ENCODE results near the gene JAKMIP2. TPM values are rescaled to one million over a fixed set of nuclear protein-coding genes. Genes with fewer than 3 reads are reported as not detected.
"Not testable (repeated sequence)": the region's sequence is repeated elsewhere in the genome, so short reads cannot be mapped to it uniquely, and the experiment has no call there.

JAKMIP2 gene
- total and polyA plus RNA-seq, 2 donors: 0.49 to 4.5 TPM

DNA sequence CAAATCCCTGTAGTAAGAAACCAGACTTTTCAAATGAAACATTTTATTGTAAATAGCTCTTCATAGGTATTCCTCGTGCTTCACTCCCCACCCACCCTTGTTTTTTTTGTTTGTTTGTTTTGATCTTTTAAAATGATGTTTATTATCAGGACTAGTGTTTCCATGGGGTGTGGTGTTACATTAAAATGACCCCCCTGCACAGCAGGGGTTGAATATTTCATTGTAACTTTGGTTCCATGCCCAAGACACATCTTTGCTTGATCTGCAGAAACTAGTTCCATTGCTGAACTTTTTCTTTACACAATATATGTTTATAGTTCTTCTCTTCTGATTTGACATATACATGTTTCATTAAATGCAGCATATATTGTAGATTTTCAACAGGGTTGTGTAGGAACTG, 191.4 kb downstream of the JAKMIP2 start:
- DNase-seq (ENCODE audit: extremely low spot score): no peak
- Histone ChIP-seq H3K4me1 (ENCODE audit: insufficient read depth) (no peaks in the 10 kb centered on the region), H3K27ac (ENCODE audit: low read depth) (no peak overlapping the region), H3K36me3 (ENCODE audit: insufficient read depth) (no peaks in the 10 kb centered on the region), H3K4me3 (ENCODE audit: low read depth, low read length) (no peak overlapping the region)
- 51% methylated on average over 1 of the region's 1 CpG for WGBS

DNA sequence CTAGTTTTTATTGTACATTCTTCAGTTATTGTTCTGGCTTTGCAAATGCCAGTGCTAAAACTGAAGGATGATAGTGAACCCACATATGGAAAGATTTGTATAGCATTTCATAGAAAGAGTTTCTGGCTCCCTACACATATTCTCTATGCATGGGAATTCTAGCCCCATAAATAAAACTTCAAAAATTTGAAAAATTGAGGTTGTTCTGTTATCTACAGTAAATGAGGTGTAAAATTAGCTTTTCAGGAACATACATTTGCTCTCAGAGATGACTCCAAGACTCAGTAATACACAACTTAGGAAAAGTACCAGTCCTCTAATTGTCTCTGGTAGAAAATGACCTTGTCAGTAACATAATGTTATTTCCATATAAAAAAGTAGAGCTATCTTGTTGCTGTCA, 192.4 kb downstream of the JAKMIP2 start:
- no peaks in the 10 kb centered on the region for H3K4me1 ChIP-seq (ENCODE audit: insufficient read depth)
- no peak overlapping the region for H3K27ac ChIP-seq (ENCODE audit: low read depth)
- H3K4me3 ChIP-seq (ENCODE audit: low read depth, low read length): no peak overlapping the region
- H3K36me3 ChIP-seq (ENCODE audit: insufficient read depth): no peaks in the 10 kb centered on the region
- no peak for DNase-seq (ENCODE audit: extremely low spot score)

DNA sequence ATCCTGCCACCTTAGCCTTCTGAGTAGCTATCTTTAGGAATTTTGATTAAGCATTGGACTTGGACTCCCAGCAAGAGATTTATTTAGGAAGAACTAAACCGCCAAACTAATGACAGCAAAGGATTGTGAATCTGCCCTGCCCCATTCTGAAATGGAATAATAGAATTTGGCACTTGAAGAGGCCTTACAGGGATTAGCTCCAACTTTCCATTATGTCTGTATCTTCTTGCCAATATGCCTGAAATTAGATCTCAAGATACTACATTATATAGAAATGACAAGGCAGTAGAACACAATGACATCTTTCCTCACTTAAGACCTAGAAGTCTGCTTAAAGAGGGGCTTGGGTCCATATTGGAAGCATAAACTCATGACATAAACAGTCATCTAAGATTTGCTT, 195.7 kb downstream of the JAKMIP2 start:
- no peak for DNase-seq (ENCODE audit: extremely low spot score)
- Histone ChIP-seq H3K27ac (ENCODE audit: low read depth) (no peak overlapping the region), H3K36me3 (ENCODE audit: insufficient read depth) (no peaks in the 10 kb centered on the region), H3K4me1 (ENCODE audit: insufficient read depth) (no peaks in the 10 kb centered on the region), H3K4me3 (ENCODE audit: low read depth, low read length) (no peak overlapping the region)
- WGBS: 80% methylated on average over 1 of the region's 1 CpG

DNA sequence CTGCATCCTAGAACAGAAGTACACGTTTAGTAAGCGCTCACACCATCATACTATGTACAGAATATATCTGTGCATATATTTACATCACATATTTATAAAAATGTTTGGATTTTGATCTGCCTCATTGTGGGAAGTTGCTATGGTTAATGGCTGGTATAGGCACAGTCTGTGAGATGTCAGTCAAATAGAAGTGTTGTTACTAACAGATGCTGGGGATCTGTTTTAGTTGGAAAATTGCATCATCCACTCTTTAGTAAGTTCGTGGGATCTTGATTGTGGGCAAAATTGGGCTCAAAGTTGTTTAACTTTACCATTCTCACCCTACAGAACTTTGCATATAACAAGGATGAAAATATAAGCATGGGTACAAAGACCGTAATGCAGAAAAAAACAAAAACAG, 196.3 kb downstream of the JAKMIP2 start:
- H3K4me1 ChIP-seq (ENCODE audit: insufficient read depth): no peaks in the 10 kb centered on the region
- no peak overlapping the region for H3K4me3 ChIP-seq (ENCODE audit: low read depth, low read length)
- WGBS: 85% methylated on average over 4 of the region's 4 CpGs
- no peak for DNase-seq (ENCODE audit: extremely low spot score)
- no peak overlapping the region for H3K27ac ChIP-seq (ENCODE audit: low read depth)
- H3K36me3 ChIP-seq (ENCODE audit: insufficient read depth): no peaks in the 10 kb centered on the region

DNA sequence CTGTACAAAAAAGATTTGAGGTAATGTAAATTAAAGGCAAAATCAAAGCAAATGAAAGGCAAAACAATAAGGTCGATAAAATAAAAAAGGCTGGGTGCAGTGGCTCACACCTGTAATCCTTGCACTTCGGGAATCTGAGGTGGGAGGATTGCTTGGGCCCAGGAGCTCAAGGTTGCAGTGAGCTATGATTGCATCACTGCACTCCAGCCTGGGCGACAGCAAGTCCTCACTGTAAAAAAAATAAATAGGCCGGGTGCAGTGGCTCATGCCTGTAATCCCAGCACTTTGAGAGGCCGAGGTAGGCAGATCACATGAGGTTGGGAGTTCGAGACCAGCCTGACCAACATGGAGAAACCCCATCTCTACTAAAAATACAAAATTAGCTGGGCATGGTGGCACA, 200.3 kb downstream of the JAKMIP2 start:
- not testable (repeated sequence) for DNase-seq (ENCODE audit: extremely low spot score); H3K4me3 ChIP-seq (ENCODE audit: low read depth, low read length); H3K27ac ChIP-seq (ENCODE audit: low read depth); H3K4me1 ChIP-seq (ENCODE audit: insufficient read depth); H3K36me3 ChIP-seq (ENCODE audit: insufficient read depth)
- 78% methylated on average over 6 of the region's 6 CpGs for WGBS

DNA sequence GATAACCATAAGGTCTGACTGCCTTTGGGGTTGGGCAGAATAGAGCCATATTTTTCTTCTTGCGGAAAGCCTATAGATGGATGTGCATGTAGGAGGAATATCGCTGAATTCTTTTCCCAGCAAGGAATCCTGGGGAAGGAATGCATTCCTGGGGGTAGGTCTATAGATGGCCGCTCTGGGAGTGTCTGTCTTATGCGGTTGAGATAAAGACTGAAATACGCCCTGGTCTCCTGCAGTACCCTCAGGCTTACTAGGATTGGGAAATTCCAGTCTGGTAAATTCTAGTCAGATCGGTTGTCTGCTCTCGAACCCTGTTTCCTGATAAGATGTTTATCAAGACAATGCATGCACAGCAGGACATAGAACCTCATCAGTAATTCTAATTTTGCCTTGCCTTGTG, 202.1 kb downstream of the JAKMIP2 start:
- H3K27ac ChIP-seq (ENCODE audit: low read depth); H3K36me3 ChIP-seq (ENCODE audit: insufficient read depth); H3K4me3 ChIP-seq (ENCODE audit: low read depth, low read length); H3K4me1 ChIP-seq (ENCODE audit: insufficient read depth); DNase-seq (ENCODE audit: extremely low spot score): not testable (repeated sequence)
- 96% methylated on average over 7 of the region's 7 CpGs for WGBS

DNA sequence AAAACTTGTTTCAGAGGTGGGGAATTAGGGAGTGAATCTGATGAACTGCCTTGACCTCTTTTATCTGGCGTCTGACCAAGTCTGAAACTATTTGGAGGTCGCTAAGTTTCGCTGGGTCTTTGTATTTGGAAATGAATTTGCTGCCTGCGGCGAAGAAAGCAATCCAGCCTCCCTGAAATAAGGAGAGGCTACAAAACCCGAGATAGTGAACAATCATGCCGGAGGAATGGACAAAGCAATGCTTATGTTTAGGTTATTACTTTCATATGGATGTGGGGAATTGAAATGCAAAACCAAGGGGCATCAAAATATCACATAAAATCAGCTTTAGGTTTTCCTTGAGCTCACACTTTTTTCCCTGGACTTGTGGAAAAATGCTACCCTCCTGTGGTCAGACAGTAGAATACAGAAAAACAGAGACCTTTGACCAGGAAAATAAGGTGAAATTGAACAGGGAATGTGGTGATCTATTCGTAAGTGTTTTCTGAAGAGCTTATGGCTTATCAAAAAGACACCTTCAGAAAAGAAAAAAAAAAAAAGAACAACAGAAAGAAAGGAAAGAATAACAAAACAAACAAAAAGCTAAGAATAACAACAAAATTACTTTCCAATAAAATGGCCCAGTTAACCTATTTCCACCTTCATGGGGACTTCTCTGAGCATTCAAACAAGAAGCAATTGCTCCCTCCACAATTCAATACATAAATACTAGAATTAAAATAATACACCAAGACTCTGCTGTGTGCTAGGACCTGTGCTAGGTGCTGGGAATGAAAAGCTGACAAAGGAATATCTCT, 204.1 kb downstream of the JAKMIP2 start:
- Histone ChIP-seq H3K4me3 (ENCODE audit: low read depth, low read length) (no peak overlapping the region), H3K4me1 (ENCODE audit: insufficient read depth) (no peaks in the 10 kb centered on the region), H3K27ac (ENCODE audit: low read depth) (no peak overlapping the region), H3K36me3 (ENCODE audit: insufficient read depth) (no peaks in the 10 kb centered on the region)
- DNase-seq (ENCODE audit: extremely low spot score): no peak
- WGBS: 26% methylated on average over 8 of the region's 8 CpGs

DNA sequence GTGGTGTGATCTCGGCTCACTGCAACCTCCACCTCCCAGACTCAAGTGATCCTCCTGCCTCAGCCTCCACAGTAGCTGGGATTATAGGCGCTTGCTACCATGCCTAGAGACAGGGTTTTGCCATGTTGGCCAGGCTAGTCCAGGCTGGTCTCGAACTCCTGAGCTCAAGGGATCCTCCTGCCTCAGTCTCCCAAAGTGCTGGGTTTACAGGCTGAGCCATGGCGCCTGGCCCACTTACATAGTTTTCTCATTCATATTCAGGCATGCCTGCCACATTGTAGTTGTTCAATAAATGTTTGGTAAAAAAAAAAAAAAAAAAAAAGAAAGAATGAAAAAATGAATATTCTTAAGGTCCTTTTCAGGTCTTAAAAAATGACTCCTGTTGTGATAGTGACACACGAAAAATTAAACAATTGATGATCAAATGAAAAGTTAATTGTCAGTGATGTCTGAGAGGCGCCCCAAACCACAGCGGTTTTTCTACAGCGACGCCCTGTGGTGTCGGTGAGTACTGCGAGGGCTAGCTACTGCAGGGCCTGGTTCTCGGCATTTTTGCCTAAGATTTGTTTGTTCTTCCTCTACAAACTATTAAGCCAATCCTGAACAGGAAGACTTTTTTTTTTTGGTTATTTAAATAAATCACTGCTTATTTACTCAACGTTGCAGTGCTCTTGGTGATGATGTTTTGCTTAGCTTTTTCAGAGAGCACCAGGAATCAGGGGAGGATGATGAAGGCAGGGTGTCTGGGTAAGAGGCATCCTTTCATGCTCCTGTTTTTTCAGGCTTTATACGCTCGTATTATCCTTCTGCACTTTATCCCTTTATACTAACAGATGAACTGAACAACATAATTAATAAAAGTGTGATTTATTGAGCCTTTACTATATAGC, 205.6 kb downstream of the JAKMIP2 start:
- WGBS: 48% methylated on average over 15 of the region's 15 CpGs
- Histone ChIP-seq H3K27ac (ENCODE audit: low read depth) (no peak overlapping the region), H3K36me3 (ENCODE audit: insufficient read depth) (no peaks in the 10 kb centered on the region), H3K4me3 (ENCODE audit: low read depth, low read length) (no peak overlapping the region), H3K4me1 (ENCODE audit: insufficient read depth) (no peaks in the 10 kb centered on the region)
- DNase-seq (ENCODE audit: extremely low spot score): no peak

DNA sequence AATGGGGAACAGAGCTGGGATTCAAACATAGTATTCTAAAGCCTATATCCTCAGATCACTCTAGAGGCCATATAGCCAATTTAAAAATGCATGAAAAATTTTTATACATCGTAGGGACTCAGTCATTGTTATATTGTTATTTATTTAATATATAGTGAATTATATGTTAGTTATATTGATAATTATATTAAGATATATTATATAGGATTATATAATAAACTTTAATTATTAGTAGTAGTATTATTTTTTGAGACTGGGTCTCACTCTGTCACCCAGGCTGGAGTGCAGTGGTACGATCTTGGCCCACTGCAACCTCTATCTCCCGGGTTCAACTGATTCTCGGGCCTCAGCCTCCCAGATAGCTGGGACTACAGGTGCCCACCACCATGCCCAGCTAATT, 206.9 kb downstream of the JAKMIP2 start:
- WGBS: 96% methylated on average over 4 of the region's 4 CpGs
- Histone ChIP-seq H3K4me3 (ENCODE audit: low read depth, low read length) (no peak overlapping the region), H3K27ac (ENCODE audit: low read depth) (no peak overlapping the region), H3K4me1 (ENCODE audit: insufficient read depth) (no peaks in the 10 kb centered on the region), H3K36me3 (ENCODE audit: insufficient read depth) (no peaks in the 10 kb centered on the region)
- no peak for DNase-seq (ENCODE audit: extremely low spot score)

DNA sequence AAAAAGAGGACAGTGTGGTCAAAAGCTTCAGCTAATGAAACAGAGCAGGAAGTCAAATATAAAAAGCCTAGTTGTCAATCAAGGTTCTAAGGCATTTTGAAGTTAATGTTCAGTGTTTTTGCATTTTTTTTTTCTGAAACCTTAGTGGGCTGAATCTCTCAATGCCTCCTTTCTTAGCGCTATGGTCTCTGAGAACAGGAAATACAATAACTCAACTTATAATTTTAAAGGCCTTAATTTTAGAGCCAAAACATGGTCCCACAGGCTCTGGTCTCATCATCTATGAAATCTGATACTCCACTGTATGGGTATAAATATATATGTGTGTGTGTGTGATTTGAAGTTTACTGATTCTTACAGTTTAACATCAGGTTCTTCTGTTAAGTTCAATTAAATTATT, 209.3 kb downstream of the JAKMIP2 start:
- H3K36me3 ChIP-seq (ENCODE audit: insufficient read depth): no peaks in the 10 kb centered on the region
- no peak overlapping the region for H3K4me3 ChIP-seq (ENCODE audit: low read depth, low read length)
- no peak for DNase-seq (ENCODE audit: extremely low spot score)
- WGBS: 89% methylated on average over 1 of the region's 1 CpG
- H3K27ac ChIP-seq (ENCODE audit: low read depth): no peak overlapping the region
- H3K4me1 ChIP-seq (ENCODE audit: insufficient read depth): no peaks in the 10 kb centered on the region

DNA sequence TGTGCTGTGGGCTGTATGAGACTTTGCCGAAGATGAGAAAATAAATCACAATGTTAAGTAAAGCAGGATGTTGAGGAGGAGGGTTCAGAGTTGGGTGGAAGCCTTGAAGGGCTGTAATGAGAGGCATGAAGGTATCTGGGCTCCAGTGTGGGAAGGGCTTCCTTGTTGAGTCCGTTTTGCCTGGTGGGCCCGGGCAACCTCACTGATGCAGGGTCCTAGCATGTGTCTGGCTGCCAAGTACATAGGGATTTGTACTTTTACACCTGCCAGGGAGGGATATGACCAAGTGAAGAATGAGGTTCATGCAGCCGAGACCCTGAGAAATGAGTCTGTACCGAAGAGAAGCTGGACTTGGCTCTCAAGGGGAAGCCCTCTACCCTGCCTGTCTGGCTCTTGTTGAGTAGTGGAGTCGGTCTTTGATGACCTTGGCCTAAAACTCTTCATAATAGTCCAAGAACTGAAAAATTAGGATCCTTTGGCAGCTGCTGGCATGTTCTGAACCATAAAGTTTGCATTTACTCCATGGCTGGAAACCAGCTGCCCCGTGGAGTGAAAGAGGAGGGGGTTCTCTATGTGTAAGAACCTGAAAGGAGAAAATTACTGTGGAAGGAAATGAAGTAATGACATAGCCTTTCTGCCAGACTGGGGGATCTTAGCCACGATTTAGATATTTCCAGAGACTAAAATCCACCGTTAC, 213.7 kb downstream of the JAKMIP2 start:
- DNase-seq (ENCODE audit: extremely low spot score): no peak

DNA sequence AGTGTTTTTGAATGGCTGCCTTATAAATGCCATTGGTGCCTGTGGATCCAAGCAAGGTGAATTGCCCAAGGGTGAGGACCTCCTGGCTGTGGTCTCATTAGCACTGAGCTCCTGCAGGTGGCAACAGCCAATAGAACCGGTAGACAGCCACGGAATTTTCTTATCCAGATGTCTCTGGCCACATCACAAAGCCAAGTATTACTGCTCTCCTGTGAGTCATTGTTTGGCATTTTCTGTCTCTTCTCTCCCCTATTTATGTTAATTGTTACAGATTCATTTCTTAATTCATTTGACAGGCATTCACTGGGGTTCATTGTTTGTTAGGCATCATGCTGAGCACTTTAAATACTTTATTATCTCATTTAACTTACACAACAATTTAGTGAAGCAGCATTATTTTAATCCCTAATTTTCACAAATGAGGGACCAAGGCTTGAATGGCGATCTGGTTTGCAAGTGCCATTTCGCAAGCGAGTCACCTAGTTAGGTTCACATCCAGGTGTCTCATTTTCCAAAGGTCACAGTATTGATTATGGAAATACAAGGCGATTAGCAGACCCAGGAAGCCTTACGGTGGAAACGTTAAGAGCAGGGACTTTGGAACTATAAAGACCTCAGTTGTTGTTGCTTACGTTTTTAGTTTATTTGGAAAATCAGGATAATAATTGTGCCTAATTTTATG, 214.5 kb downstream of the JAKMIP2 start:
- Histone ChIP-seq H3K27ac (ENCODE audit: low read depth) (no peak overlapping the region), H3K36me3 (ENCODE audit: insufficient read depth) (no peaks in the 10 kb centered on the region), H3K4me1 (ENCODE audit: insufficient read depth) (no peaks in the 10 kb centered on the region), H3K4me3 (ENCODE audit: low read depth, low read length) (no peak overlapping the region)
- 73% methylated on average over 9 of the region's 9 CpGs for WGBS
- DNase-seq (ENCODE audit: extremely low spot score): no peak

More for the DNA sequence above, 213.7 kb downstream of the JAKMIP2 start:
- no peak overlapping the region for H3K27ac ChIP-seq (ENCODE audit: low read depth)
- 84% methylated on average over 9 of the region's 9 CpGs for WGBS
- H3K4me3 ChIP-seq (ENCODE audit: low read depth, low read length): no peak overlapping the region
- no peaks in the 10 kb centered on the region for H3K4me1 ChIP-seq (ENCODE audit: insufficient read depth)
- H3K36me3 ChIP-seq (ENCODE audit: insufficient read depth): no peaks in the 10 kb centered on the region

DNA sequence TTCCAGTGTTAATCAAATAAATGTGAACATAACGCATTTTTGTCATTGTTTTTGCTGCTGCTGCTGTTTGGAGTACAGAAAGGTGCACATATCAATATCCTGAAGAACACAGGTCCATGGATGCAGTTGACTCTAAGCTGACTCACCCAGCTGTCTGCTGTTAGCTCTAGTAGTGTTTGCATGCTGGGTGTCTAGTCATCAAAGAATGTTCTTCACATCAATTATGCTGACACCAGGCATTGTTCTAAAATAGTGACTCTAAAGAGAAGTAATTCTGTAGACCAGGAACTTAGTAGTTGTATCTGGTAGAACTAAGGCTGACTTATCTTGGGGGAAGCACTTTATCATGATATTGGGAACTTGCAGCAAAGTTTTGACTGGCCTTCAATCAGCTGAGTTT, 217.0 kb downstream of the JAKMIP2 start:
- Histone ChIP-seq H3K4me3 (ENCODE audit: low read depth, low read length) (no peak overlapping the region), H3K4me1 (ENCODE audit: insufficient read depth) (no peaks in the 10 kb centered on the region), H3K36me3 (ENCODE audit: insufficient read depth) (no peaks in the 10 kb centered on the region), H3K27ac (ENCODE audit: low read depth) (no peak overlapping the region)
- 86% methylated on average over 1 of the region's 1 CpG for WGBS
- no peak for DNase-seq (ENCODE audit: extremely low spot score)

Measured in urinary bladder (tissue), 4 donors.